Panc1 (cell line): ENCODE results near the gene FSIP1. TPM values are rescaled to one million over a fixed set of nuclear protein-coding genes. Genes with fewer than 3 reads are reported as not detected.

Source experiments
- ATAC-seq: fragments of 200-7000 bp; cut with Tn5 transposase; 2 replicates; pipeline ENCODE4 v1.9.1; 2020; ENCODE audit warnings: mild to moderate bottlenecking, moderate library complexity
- BruUV-seq: library from RNA; stranded (reverse); fragments of 400-500 nt; replicated peaks from 2 replicates; lab custom pipeline; 2021; lab: Mats Ljungman, UMichigan
- CTCF ChIA-PET: fragments of 300-600 bp; sonication (Branson Sonifier 250); formaldehyde crosslinking; loops from one replicate; lab custom pipeline; 2022; ENCODE audit warnings: antibody characterized with exemption; lab: Charles Lee
- POLR2A ChIA-PET: fragments of 300-600 bp; sonication (Branson Sonifier 250); formaldehyde crosslinking; loops from one replicate; lab custom pipeline; 2022; ENCODE audit warnings: antibody characterized with exemption; lab: Charles Lee
- DNase-seq: peaks from one replicate; pipeline ENCODE4 v3.0.0-alpha.2; 2010; ENCODE audit warnings: low read depth, low spot score
- H3K27ac ChIP-seq: 2 replicates; pipeline ENCODE4 v1.5.1; 2011; ENCODE audit warnings: mild to moderate bottlenecking, low read length, inconsistent platforms
- H3K27me3 ChIP-seq: fragments of 200-500 bp; sonication (Bioruptor generic); 2 replicates; pipeline ENCODE4 v1.6.0; 2014; ENCODE audit warnings: low read length, inconsistent platforms; ENCODE audit not compliant: control insufficient read depth, insufficient read depth
- H3K36me3 ChIP-seq: fragments of 200-500 bp; sonication (Bioruptor generic); 2 replicates; pipeline ENCODE4 v1.5.1; 2014; ENCODE audit warnings: inconsistent platforms, mild to moderate bottlenecking, low read length, moderate library complexity; ENCODE audit not compliant: control insufficient read depth, insufficient read depth
- H3K4me1 ChIP-seq: 2 replicates; pipeline ENCODE4 v1.5.1; 2011; ENCODE audit warnings: inconsistent platforms, mild to moderate bottlenecking, low read length, moderate library complexity; ENCODE audit not compliant: control insufficient read depth, insufficient read depth
- H3K4me3 ChIP-seq, 2 experiments: 2 replicates each; pipeline ENCODE4 v1.5.1; 2011 to 2012; ENCODE audit warnings: low read depth in 2 of 2, low read length in 2 of 2, mild to moderate bottlenecking in 2 of 2, inconsistent platforms in 1 of 2, moderate library complexity in 1 of 2
- H3K9me3 ChIP-seq: fragments of 200-500 bp; sonication (Bioruptor generic); 2 replicates; pipeline ENCODE4 v1.5.1; 2014; ENCODE audit warnings: low read depth, mild to moderate bottlenecking, inconsistent platforms, low read length, moderate library complexity; ENCODE audit not compliant: control insufficient read depth, insufficient read depth
- CTCF ChIP-seq: fragments of 450-650 bp; IDR thresholded peaks from 2 replicates; pipeline ENCODE4 v1.5.1; 2017; ENCODE audit warnings: mild to moderate bottlenecking
- POLR2AphosphoS5 ChIP-seq: IDR thresholded peaks from 2 replicates; pipeline ENCODE4 v1.6.1; 2012; ENCODE audit warnings: mild to moderate bottlenecking, low read depth, low read length, moderate library complexity
- SIN3A ChIP-seq: IDR thresholded peaks from 2 replicates; pipeline ENCODE4 v1.6.1; 2012; ENCODE audit warnings: low read depth, mild to moderate bottlenecking, low read length, moderate library complexity, borderline replicate concordance; ENCODE audit not compliant: insufficient read depth
- TCF7L2 ChIP-seq: IDR thresholded peaks from 2 replicates; pipeline ENCODE4 v1.6.1; 2011; ENCODE audit warnings: mild to moderate bottlenecking, low read depth, low read length, inconsistent platforms
- in situ Hi-C: cut with HindIII; loops from 2 replicates; pipeline ENCODE4 v1.10.0; 2016; ENCODE audit warnings: low sequenced_read_pairs, low pct_unique_long_range_greater_than_20kb
- intact Hi-C: fragments of 100-400 bp; cut with micrococcal nuclease; formaldehyde crosslinking; loops from one replicate; pipeline ENCODE4 v1.10.0; 2022; ENCODE audit not compliant: unreplicated experiment
- total RNA-seq: library from RNA; stranded (reverse); gene quantifications from one replicate; pipeline ENCODE4 v1.2.1, GENCODE V29; 2021; ENCODE audit not compliant: unreplicated experiment
- TF ChIP-seq, protein P1 (sequence below), 2 experiments: IDR thresholded peaks; 2 replicates each; pipeline ENCODE4 v1.6.1; 2011 to 2012; ENCODE audit warnings: low read depth in 2 of 2, control low read depth in 1 of 2, low read length in 1 of 2, mild to moderate bottlenecking in 1 of 2, moderate library complexity in 1 of 2; ENCODE audit not compliant: insufficient read depth in 1 of 2

Gene FSIP1
- total RNA-seq, 1 experiment from 2014 or later, result 1.4 TPM

DNA sequence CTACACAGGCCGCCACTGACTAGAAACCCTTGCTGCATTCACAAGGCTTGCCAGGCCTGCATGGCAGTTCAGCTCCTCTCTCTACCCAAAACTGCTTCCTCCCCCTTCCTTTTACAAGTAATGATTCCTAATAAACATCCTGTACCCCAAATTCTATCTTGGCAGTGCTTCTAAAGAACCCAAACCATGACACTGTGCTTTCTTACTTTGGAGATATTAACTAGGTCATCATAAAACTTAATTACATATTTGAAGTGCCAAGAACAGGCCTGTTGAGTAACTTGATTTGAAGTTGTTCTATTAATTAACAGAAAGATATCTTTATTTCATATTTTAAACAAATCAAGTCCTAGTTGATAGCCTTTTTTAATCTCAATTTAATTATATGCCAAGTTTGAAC, 113.4 kb downstream of the FSIP1 start:
- in situ Hi-C loops, result no loop called here
- intact Hi-C loops, result no loop called here
- CTCF ChIA-PET, result no interaction called here
- DNase-seq, result no peak
- no peaks in the 10 kb centered on the region for H3K9me3 ChIP-seq
- no peaks in the 10 kb centered on the region for H3K27me3 ChIP-seq
- TF ChIP-seq SIN3A (no peak), TCF7L2 (no peak), CTCF (no peak), POLR2AphosphoS5 (no peak)
- TF ChIP-seq, protein P1, sequence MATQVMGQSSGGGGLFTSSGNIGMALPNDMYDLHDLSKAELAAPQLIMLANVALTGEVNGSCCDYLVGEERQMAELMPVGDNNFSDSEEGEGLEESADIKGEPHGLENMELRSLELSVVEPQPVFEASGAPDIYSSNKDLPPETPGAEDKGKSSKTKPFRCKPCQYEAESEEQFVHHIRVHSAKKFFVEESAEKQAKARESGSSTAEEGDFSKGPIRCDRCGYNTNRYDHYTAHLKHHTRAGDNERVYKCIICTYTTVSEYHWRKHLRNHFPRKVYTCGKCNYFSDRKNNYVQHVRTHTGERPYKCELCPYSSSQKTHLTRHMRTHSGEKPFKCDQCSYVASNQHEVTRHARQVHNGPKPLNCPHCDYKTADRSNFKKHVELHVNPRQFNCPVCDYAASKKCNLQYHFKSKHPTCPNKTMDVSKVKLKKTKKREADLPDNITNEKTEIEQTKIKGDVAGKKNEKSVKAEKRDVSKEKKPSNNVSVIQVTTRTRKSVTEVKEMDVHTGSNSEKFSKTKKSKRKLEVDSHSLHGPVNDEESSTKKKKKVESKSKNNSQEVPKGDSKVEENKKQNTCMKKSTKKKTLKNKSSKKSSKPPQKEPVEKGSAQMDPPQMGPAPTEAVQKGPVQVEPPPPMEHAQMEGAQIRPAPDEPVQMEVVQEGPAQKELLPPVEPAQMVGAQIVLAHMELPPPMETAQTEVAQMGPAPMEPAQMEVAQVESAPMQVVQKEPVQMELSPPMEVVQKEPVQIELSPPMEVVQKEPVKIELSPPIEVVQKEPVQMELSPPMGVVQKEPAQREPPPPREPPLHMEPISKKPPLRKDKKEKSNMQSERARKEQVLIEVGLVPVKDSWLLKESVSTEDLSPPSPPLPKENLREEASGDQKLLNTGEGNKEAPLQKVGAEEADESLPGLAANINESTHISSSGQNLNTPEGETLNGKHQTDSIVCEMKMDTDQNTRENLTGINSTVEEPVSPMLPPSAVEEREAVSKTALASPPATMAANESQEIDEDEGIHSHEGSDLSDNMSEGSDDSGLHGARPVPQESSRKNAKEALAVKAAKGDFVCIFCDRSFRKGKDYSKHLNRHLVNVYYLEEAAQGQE (IDR thresholded peaks at IDR 0.05; ENCODE audit: insufficient read depth in 1 of 2, low read depth in 2 of 2, low read length in 1 of 2), result no peak
- H3K36me3 ChIP-seq, result no peaks in the 10 kb centered on the region
- BruUV-seq, result no TSS peak
- no peak overlapping the region for H3K27ac ChIP-seq
- no peak overlapping the region for H3K4me3 ChIP-seq
- no peak for ATAC-seq
- H3K4me1 ChIP-seq, result no peaks in the 10 kb centered on the region
- POLR2A ChIA-PET, result no interaction called here

- Histone ChIP-seq H3K27me3 (no peaks in the 10 kb centered on the region), H3K36me3 (no peaks in the 10 kb centered on the region), H3K27ac (no peak overlapping the region), H3K4me3 (no peak overlapping the region), H3K9me3 (no peaks in the 10 kb centered on the region), H3K4me1 (no peaks in the 10 kb centered on the region)
- intact Hi-C loops, result no loop called here
- POLR2A ChIA-PET, result no interaction called here
- BruUV-seq, result no TSS peak
- no peak for TF ChIP-seq SIN3A
- TF ChIP-seq, protein P1 (IDR thresholded peaks at IDR 0.05; ENCODE audit: insufficient read depth in 1 of 2, low read depth in 2 of 2, low read length in 1 of 2), result no peak
- TF ChIP-seq TCF7L2, result no peak
- TF ChIP-seq POLR2AphosphoS5, result no peak
- TF ChIP-seq CTCF, result no peak
- CTCF ChIA-PET, result interaction anchor here (1.0 kb wide), 1 partner anchor 89 kb away, joined by 3 read pairs; no protein-coding TSS in a partner anchor
- no peak for ATAC-seq
- DNase-seq, result no peak
- in situ Hi-C loops, result no loop called here
These were observed 114.2 kb downstream of the FSIP1 start for GRCh38 chr15:39668457-39668856.
